GM19035 (cell line): ENCODE measurements around the gene BPIFA2.
"Not testable (repeated sequence)": the region's sequence is repeated elsewhere in the genome, so short reads cannot be mapped to it uniquely, and the experiment has no call there.

Experiments
- ATAC-seq: cut with Tn5 transposase; IDR thresholded peaks from one replicate; pipeline ENCODE4 v1.9.1; 2021; ENCODE audit not compliant: unreplicated experiment

The BPIFA2 gene, protein sequence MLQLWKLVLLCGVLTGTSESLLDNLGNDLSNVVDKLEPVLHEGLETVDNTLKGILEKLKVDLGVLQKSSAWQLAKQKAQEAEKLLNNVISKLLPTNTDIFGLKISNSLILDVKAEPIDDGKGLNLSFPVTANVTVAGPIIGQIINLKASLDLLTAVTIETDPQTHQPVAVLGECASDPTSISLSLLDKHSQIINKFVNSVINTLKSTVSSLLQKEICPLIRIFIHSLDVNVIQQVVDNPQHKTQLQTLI

DNA sequence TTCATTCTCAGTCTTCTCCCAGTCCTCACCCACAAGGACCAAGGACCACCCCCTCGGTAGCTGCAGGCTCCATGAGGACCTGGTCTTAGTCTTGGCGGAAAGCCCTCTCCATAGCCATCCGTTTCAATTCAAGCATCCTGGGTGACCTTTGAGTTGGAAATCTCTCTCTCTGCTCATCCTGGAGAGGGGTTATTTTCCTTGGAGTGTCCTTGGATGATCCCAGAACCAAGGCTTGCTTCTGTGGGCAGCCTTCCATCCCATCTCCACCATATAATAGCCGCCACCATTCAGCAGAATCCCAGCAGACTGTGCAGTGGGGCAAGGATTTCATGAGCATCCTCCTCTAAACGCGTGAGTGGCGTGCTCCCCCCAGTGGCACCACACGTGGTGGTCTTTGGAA lies at the start of gene BPIFA2:
TSS of gene BPIFA2 (plus strand) at position 301 of the 400 bp plus-strand sequence. CDS start 987 bp downstream, outside the sequence.
- ATAC-seq, result no peak

DNA sequence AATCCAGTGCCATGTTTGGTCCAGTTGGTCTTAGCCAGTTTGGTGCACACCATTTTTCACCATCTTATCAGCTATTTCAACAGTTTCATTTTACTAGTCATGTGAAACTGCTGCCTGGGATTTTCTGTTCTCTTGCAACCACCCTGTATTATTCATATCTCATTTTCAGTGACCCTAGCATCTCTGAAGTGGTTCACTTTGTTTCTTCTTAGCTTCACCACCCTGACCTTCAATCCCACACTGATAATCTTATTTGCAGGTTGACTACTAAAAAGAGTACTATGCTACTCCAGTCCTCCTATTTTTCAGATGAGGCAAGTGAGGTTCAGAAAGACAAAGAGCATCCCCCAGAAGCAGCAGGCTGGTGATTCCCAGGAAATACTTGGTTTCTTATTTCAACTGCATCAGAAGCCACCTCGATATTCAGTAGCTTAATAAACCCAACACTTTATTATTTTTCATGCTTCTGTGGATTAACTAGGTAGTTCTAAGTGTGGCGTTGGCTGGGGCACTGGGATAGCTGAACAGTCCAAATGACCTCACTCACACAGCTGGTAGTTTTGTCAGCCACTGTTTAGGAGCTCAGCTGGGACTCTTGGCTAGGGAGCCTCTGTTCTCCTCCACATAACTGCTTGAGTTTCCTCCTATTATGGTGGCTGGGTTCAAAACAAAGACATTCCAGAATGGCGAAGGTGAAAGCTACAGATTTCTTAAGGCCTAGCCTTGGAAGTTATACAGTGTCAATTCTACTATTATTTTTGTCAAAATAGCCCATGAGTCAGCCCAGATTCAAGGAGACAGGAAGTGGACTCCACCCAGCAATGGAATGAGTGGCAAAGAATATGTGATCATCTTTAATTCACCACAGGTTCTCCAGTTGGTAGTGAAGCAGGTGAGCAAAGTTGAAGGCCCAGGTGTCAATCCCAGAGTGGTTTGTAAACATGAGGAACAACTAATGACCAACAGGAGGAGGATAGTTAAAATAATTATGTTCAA lies 47.9 kb upstream of the BPIFA2 start:
- ATAC-seq, result no peak

DNA sequence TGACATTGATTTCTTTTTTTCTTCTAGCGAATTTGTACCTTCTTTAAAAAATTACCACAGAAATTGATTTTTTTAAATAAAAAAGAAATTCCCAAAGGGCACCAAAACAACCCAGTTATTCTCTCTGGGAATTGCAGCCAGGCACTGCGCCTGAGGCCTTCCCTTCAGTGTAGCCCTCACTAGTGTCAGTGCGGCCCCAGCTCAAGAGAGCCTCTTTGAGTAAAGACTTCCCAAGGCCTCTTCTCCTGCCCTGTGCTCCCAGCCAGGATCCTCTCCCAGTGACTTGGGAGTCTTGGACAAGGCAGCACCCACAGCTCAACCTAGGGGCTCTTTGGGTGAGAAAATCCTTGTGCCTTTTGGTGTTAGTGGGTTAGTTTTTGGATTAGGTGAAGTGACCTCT lies 47.0 kb upstream of the BPIFA2 start:
- no peak for ATAC-seq

GRCh38 chr20:33122297-33122696 lies 45.7 kb upstream of the BPIFA2 start:
- not testable (repeated sequence) for ATAC-seq

GRCh38 chr20:33124261-33124660 lies 43.7 kb upstream of the BPIFA2 start:
- ATAC-seq, result no peak

DNA sequence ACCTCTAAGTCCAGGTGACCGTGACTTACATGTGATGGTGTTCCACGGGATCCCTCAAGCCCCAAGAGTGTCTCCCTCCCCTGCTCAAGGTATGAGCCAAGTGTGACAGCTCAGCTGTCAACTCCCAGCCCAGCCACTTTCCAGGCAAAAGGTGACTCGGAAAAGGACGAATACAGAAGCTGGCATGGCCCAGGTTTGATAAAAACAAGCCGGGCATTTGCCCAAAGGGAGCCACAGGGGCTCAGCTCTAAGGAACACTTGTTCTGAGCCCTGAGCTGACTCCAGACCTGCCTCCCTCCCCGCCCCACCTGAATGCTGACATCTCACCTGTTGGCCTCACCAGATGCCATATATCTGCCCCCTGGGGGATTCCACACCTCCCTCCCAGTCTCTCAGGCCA lies 43.0 kb upstream of the BPIFA2 start:
- ATAC-seq, result no peak

DNA sequence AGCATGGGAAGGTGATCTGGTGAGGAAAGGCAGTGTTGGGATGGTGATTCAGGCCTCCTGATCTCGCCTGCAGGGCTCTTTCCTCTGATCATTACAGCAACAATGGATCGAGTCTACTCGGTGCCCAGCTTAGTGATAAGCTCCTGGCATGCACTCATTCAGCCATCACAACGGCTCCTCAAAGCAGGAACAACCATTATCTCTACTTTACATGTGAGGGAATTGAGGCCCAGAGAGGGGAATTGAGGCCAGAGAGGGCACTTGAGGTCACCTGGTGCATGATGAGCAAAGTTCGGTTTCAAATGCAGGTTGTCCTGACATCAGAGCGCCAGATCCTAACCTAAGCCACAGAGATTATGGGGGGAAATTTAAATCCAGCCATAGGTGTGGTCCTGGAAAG lies 42.0 kb upstream of the BPIFA2 start:
- ATAC-seq, result no peak

DNA sequence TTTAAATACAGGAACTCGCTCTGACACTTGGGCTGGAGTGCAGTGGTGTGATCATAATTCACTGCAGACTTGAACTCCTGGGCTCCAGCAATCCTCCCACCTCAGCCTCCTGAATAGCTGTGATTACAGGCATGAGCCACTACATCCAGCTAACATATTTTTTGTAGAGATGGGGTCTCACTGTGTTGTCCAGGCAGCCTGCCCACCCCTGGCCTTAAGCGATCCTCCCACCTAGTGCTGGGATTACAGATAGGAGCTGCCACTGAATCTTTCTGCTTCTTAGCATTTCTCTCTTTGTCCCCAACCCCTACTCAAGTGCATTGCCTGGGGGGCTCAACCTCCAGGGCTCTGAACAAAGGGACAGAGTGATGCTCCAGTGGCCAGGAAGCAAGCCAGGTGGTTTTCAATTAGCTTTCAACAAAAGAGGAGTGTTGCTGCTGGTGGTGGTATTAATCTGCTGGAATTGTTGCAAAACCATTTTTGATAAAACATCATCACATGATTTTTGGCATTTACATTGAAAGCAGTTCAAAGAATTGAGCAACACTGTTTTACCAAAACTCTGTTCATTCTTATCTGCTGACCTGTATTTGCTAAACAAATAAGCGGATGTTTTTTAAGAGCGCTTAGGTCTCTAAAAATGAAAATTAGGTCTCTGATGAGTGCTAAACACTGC lies 40.4 kb upstream of the BPIFA2 start:
- no peak for ATAC-seq

DNA sequence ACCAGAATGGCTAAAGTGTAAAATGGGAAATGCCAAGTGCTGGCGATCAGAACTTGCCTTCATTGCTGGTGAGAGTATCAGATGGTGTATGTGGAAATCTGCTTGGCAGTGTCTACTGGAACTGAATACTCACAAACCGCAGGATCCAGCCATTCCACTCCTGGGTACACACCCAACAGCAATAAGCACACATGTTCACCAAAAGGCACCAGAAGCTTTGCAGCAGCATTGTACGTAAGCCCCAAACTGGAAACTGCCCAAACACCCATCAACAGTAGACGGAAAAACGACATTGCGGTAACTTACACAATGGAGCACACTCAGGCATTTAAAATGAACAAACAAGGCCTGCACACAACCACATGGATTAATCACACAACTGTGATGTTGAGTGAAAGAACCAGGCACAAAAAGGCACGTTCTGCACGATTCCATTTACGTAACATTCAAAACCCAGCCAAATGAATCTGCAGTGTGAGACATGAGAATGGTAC lies 37.3 kb upstream of the BPIFA2 start:
- ATAC-seq, result no peak

- no peak for ATAC-seq
These were observed 35.9 kb upstream of the BPIFA2 start for GRCh38 chr20:33131949-33132473.

GRCh38 chr20:33132513-33133372 lies 35.2 kb upstream of the BPIFA2 start:
- no peak for ATAC-seq

- ATAC-seq, result no peak
These were observed 34.5 kb upstream of the BPIFA2 start for GRCh38 chr20:33133373-33133941.

DNA sequence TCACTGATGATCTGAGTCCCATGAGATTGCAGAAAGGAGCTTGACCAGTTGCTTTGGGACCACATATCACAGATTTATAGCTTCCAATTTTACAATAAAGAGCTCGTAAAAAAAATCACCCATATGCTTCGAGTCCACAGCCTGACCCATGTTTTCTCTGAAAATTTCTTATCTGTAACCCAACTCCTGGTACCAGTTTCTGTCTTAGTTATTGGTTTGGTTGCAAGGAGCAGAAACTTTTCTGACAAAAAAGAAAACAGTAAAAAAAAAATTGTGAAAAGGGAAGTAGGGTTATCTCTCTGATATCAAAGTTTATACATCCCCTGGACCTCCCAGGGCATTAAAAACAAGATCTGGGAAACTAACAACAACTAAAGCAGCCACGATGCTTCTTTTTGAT lies 30.8 kb upstream of the BPIFA2 start:
- no peak for ATAC-seq

DNA sequence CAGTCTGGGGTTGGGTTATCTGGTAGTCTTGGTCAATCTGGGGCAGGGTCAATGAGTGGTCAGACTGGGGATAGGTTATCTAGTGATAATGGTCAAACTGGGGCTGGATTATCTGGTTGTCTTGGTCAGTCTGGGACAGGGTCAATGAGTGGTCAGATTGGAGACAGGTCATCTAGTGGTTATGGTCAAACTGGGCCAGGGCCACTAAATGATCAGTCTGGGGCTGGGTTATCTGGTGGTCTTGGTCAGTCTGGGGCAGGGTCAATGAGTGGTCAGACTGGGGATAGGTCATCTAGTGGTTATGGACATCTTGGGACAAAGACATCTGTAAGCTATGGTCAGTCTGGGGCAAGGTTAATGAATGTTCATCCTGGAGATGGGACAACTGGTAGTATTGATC lies 28.5 kb upstream of the BPIFA2 start:
- no peak for ATAC-seq

DNA sequence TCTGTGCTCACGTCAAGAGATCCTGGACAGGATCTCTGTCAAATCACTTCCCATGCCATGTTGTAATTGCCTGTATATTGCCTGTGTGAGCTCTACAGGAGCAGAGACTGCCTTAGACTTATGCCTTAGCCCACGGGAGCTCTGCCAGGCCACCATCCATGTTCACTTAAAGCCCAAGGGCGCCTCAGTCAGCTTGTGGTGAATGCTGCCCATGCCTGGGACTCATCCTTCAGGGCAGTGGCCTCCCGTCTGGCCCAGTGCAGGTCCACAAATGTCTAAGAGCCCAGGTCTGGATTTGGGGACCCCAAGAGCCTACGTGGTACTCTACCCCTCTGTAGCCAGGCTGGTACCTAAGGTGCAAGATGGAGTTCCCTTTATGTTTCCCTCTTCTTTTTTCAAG lies 22.4 kb upstream of the BPIFA2 start:
- no peak for ATAC-seq

DNA sequence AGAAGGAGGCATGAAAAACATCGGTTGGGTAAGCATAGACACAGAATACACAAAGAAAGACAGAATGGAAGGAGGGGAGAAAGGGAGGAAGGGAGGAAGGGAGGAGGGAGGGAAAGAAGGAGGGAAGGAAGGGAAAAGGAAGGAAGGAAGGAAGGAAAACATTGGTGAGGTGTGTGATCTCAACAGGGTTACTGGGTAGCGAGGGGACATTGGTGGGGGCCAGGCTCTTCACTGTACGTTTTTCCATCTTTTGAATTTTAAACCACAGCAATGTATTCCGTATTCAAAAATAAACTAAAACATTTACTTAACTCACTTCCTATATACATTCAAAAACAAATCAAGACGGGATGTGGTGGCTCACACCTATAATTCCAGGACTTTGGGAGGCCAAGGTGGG lies 20.7 kb upstream of the BPIFA2 start:
- no peak for ATAC-seq

GRCh38 chr20:33148040-33148439 lies 19.9 kb upstream of the BPIFA2 start:
- ATAC-seq, result no peak

GRCh38 chr20:33154252-33154651 lies 13.7 kb upstream of the BPIFA2 start:
- ATAC-seq, result no peak

GRCh38 chr20:33158637-33159385 lies 9.1 kb upstream of the BPIFA2 start:
- ATAC-seq, result no peak
